ENCODE data around the gene SLC25A29. TPM values are rescaled to one million over a fixed set of nuclear protein-coding genes. Genes with fewer than 3 reads are reported as not detected.
A peak's percentile ranks its signal among the peaks of the same experiment; 100 is the strongest.

Gene SLC25A29
- total RNA-seq, 2 donors from 2014 or later: 29.2 to 37.9 TPM

- Mint-ChIP-seq H3K4me3 (no peak overlapping the region), H3K27me3 (no peaks in the 10 kb centered on the region), H3K36me3 (no peaks in the 10 kb centered on the region), H3K4me1 (ENCODE audit: low read depth in 2 of 2) (peaks cover 28 to 31% of the 10 kb centered on the region in 2 donors), H3K27ac (no peak overlapping the region), H3K9me3 (no peaks in the 10 kb centered on the region)
- DNase-seq (ENCODE audit: low spot score) (no peak), ATAC-seq (no peak)
Observed at GRCh38 chr14:100281286-100282082, 24.8 kb downstream of the SLC25A29 start.

DNA sequence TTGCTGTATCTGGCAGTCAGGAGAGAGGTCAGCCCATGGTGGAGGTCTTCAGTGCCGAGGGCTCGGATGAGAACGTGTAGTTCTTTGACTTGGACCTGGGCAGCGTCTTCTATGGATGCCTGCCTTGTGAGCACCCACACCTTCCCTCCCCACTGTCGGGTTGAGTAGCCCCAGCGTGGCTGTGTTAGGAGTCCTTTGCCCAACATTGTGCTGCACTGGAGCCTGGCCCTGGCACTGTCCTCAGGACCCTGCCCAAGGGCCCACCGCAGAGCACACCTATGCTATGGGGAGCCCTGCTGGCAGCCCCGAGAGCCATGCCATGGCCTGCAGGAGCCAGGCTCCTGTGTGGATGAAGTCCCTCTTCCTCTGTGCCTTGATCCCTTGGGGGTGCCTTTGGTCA is 26.7 kb downstream of the SLC25A29 start:
- DNase-seq (ENCODE audit: low spot score): no peak
- no peak for ATAC-seq
- no peak overlapping the region for H3K4me3 Mint-ChIP-seq
- H3K36me3 Mint-ChIP-seq: no peaks in the 10 kb centered on the region
- peaks cover 32 to 37% of the 10 kb centered on the region in 2 donors for H3K4me1 Mint-ChIP-seq (ENCODE audit: low read depth in 2 of 2)
- no peaks in the 10 kb centered on the region for H3K9me3 Mint-ChIP-seq
- H3K27ac Mint-ChIP-seq: peak overlapping the region in 1 of 2 donors; percentile 78
- no peaks in the 10 kb centered on the region for H3K27me3 Mint-ChIP-seq

DNA sequence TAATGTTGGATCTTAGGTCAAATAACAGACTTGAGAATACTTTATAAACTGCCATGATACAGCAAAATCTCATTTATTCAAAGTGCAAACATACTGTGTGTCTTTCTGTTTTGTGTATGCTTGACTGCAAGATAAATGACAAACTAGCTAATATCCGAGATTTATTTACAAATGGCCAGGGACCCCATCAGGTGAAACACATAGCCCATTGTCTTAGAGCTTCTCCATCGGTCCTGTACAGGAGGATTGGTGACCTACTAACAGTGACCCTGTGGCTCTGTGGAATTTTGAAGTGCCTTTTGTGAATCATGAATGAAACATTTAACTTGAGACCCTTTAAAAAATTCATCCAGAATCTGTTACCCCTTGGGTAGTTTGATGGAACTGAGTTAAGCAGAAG is 27.1 kb downstream of the SLC25A29 start:
- DNase-seq (ENCODE audit: low spot score): no peak
- no peaks in the 10 kb centered on the region for H3K9me3 Mint-ChIP-seq
- H3K27ac Mint-ChIP-seq: peak overlapping the region; percentile 58 to 69
- ATAC-seq: no peak
- peaks cover 33 to 37% of the 10 kb centered on the region in 2 donors for H3K4me1 Mint-ChIP-seq (ENCODE audit: low read depth in 2 of 2)
- no peaks in the 10 kb centered on the region for H3K36me3 Mint-ChIP-seq
- H3K4me3 Mint-ChIP-seq: no peak overlapping the region
- no peaks in the 10 kb centered on the region for H3K27me3 Mint-ChIP-seq

GRCh38 chr14:100278702-100279101 is 27.5 kb downstream of the SLC25A29 start:
- H3K27ac Mint-ChIP-seq: peak overlapping the region; percentile 58 to 69
- no peaks in the 10 kb centered on the region for H3K9me3 Mint-ChIP-seq
- H3K27me3 Mint-ChIP-seq: no peaks in the 10 kb centered on the region
- peaks cover 35 to 37% of the 10 kb centered on the region in 2 donors for H3K4me1 Mint-ChIP-seq (ENCODE audit: low read depth in 2 of 2)
- ATAC-seq: peak; percentile 70
- no peak for DNase-seq (ENCODE audit: low spot score)
- no peaks in the 10 kb centered on the region for H3K36me3 Mint-ChIP-seq
- no peak overlapping the region for H3K4me3 Mint-ChIP-seq

DNA sequence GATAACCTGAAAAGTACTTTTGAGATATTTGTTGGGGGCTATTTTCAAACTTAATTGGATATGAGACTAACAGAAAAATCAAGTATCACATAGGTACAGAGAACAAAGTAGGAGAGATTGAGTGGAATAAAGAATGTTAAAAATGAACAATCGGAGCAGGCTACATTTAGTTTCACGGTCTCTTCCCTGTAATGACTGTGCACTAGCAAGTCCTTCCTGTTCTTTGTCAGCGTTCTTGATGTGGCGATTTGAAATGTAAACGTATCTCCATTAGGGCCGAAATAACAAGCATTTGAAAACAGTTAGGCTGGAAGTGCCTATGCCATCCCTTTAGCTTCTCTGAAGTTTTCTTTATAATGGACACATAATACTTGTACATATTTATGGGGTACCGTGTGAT is 31.0 kb downstream of the SLC25A29 start:
- ATAC-seq: peak in 1 of 2 donors; percentile 78

DNA sequence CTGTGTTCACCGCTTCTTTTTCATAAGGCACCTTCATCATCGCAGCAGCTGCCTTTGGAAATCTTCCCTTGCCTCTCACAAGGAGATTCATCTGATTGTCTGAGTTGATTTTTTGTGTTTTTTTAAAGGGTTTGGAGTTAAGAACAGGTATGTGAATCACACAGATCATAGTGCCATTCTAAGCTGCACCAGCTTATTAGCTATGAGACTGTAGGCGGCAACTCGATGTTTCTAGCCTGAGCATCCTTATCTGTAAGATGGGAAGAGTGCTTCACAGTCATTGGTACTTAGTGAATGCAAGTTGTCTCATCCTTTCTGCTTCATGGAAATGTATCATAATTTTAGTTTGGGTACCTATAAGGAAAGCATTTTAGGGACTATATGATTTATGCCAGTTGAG is 32.0 kb downstream of the SLC25A29 start:
- H3K27me3 Mint-ChIP-seq: no peaks in the 10 kb centered on the region

More for the DNA sequence above, 31.0 kb downstream of the SLC25A29 start:
- no peak for DNase-seq (ENCODE audit: low spot score)
- Mint-ChIP-seq H3K36me3 (no peaks in the 10 kb centered on the region), H3K4me3 (peak overlapping the region; percentile 11), H3K27me3 (no peaks in the 10 kb centered on the region), H3K4me1 (ENCODE audit: low read depth in 2 of 2) (peaks cover 28 to 37% of the 10 kb centered on the region in 2 donors), H3K9me3 (no peaks in the 10 kb centered on the region), H3K27ac (peak overlapping the region; percentile 28 to 77)

DNA sequence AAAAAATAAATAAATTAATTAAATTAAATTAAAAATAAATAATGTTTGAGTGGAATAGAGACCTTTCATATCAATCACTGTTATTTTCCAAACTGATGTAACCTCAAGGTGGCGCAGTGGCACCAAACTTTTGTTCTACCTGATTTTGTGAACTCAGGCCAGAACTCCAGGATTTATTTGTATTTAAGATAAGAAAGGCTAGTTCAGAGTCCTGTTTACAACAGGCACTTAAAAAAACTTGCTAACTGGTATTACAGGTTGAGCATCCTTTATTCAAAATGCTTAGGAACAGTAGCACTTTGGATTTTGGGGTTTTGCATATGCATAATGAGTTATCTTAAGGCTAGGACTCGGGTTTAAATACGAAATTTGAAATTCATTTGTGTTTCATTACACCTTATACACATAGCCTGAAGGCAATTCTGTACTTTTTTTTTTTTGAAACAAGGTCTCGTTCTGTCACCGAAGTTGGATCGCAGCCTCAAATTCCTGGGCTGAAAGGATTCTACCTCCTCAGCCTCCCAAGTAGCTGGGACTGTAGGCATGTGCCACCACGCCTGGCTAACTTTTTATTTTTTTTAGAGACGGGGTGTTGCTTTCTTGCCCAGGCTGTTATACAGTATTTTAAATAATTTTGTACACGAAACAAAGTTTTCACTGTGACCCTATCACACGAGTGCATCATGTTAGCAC is 34.9 kb downstream of the SLC25A29 start:
- peaks cover 33 to 35% of the 10 kb centered on the region in 2 donors for H3K4me1 Mint-ChIP-seq (ENCODE audit: low read depth in 2 of 2)
- no peaks in the 10 kb centered on the region for H3K9me3 Mint-ChIP-seq
- no peaks in the 10 kb centered on the region for H3K27me3 Mint-ChIP-seq
- H3K4me3 Mint-ChIP-seq: no peak overlapping the region
- no peak for DNase-seq (ENCODE audit: low spot score)
- ATAC-seq: no peak
- H3K27ac Mint-ChIP-seq: no peak overlapping the region
- H3K36me3 Mint-ChIP-seq: no peaks in the 10 kb centered on the region

More for the DNA sequence above, 32.0 kb downstream of the SLC25A29 start:
- DNase-seq (ENCODE audit: low spot score): no peak
- H3K4me3 Mint-ChIP-seq: no peak overlapping the region
- no peak for ATAC-seq
- H3K27ac Mint-ChIP-seq: peak overlapping the region in 1 of 2 donors; percentile 77
- H3K4me1 Mint-ChIP-seq (ENCODE audit: low read depth in 2 of 2): peaks cover 25 to 32% of the 10 kb centered on the region in 2 donors
- no peaks in the 10 kb centered on the region for H3K36me3 Mint-ChIP-seq
- H3K9me3 Mint-ChIP-seq: no peaks in the 10 kb centered on the region

DNA sequence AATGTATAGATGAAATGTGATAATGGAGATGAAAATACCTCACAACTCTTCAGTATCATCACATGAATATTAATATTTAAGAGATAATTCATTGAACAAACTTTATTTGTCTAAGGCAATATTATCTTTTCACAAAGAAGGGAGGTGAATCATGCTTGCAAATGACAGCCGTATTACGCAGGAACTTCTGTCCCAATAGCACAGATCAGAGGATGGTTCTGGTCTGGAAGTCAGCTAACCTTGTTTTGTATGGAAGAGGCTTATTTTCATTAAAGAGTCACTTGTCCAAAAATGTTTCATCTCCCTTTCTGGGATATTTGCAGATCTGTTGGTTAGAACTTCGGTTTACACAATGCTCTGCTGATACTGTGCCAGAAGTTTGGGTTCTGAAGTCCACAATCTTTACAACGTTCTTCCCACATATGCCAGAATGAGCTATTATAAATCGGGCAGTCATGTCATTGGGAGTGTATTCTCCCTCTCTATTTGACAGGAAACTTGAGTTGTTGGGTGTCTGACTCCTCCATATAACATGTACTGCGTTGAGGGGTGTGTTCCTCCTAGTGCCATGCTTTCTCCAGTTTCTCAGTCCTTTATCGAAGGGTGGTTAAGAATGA is 37.5 kb downstream of the SLC25A29 start:
- Mint-ChIP-seq H3K36me3 (peaks cover 6% of the 10 kb centered on the region), H3K4me3 (no peak overlapping the region), H3K9me3 (no peaks in the 10 kb centered on the region), H3K27me3 (no peaks in the 10 kb centered on the region), H3K4me1 (ENCODE audit: low read depth in 2 of 2) (peaks cover 33 to 40% of the 10 kb centered on the region in 2 donors), H3K27ac (peak overlapping the region in 1 of 2 donors; percentile 47)
- ATAC-seq (no peak), DNase-seq (ENCODE audit: low spot score) (no peak)

DNA sequence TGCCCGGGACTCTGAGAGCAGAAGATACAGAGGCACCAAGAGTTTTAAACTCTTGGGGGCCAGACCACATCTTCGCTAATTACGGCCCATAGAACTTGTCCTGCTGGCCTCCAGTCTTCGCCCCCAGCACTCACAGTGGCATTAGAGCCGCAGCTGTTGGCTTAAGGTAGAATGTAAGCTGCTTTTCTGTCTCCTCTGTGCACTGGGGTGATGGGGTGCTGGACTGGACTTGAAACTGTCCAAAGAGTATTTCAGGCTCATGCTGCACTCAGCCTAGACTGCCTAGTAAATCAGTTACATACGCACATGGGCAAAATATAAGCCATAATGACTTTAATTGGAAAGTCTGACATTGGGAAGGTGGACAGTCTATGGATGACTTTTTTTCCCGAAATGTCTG is 38.3 kb downstream of the SLC25A29 start:
- Mint-ChIP-seq H3K9me3 (no peaks in the 10 kb centered on the region), H3K27me3 (no peaks in the 10 kb centered on the region), H3K27ac (no peak overlapping the region), H3K4me3 (no peak overlapping the region), H3K4me1 (ENCODE audit: low read depth in 2 of 2) (peaks cover 33 to 42% of the 10 kb centered on the region in 2 donors), H3K36me3 (peaks cover 6% of the 10 kb centered on the region)
- DNase-seq (ENCODE audit: low spot score) (no peak), ATAC-seq (no peak)

- H3K36me3 Mint-ChIP-seq: peaks cover 6% of the 10 kb centered on the region
- H3K4me1 Mint-ChIP-seq (ENCODE audit: low read depth in 2 of 2): peaks cover 58 to 61% of the 10 kb centered on the region in 2 donors
- H3K27me3 Mint-ChIP-seq: no peaks in the 10 kb centered on the region
- ATAC-seq: no peak
- no peak for DNase-seq (ENCODE audit: low spot score)
- H3K27ac Mint-ChIP-seq: peak overlapping the region in 1 of 2 donors; percentile 29
- no peaks in the 10 kb centered on the region for H3K9me3 Mint-ChIP-seq
- H3K4me3 Mint-ChIP-seq: no peak overlapping the region
Observed at GRCh38 chr14:100263141-100263540, 43.1 kb downstream of the SLC25A29 start.

DNA sequence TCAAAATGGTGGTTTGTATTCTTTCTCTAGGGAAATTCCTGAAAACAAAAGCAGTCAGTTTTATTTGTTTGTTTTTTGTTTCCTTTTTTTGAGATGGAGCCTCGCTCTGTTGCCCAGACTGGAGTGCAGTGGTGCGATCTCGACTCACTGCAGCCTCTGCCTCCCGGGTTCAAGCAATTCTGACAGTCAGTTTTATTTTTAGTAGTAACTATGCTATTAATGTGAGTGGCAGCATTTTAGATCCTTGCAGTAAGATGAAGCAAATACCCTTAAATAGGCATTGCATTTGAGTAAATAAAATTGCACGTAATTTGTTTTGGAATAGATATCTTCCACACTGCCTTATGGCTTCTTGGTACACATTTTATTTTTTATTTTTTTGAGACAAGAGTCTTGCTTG is 43.7 kb downstream of the SLC25A29 start:
- Mint-ChIP-seq H3K36me3 (peaks cover 6% of the 10 kb centered on the region), H3K9me3 (no peaks in the 10 kb centered on the region), H3K4me3 (no peak overlapping the region), H3K27me3 (no peaks in the 10 kb centered on the region), H3K4me1 (ENCODE audit: low read depth in 2 of 2) (peaks cover 61 to 64% of the 10 kb centered on the region in 2 donors), H3K27ac (peak overlapping the region; percentile 29 to 61)
- no peak for ATAC-seq
- no peak for DNase-seq (ENCODE audit: low spot score)

- peaks cover 64 to 69% of the 10 kb centered on the region in 2 donors for H3K4me1 Mint-ChIP-seq (ENCODE audit: low read depth in 2 of 2)
- H3K4me3 Mint-ChIP-seq: peak overlapping the region; percentile 40
- no peaks in the 10 kb centered on the region for H3K9me3 Mint-ChIP-seq
- peaks cover 6% of the 10 kb centered on the region for H3K36me3 Mint-ChIP-seq
- H3K27ac Mint-ChIP-seq: peak overlapping the region; percentile 61
- DNase-seq (ENCODE audit: low spot score) (peak; percentile 62), ATAC-seq (peak; percentile 77 to 92)
- no peaks in the 10 kb centered on the region for H3K27me3 Mint-ChIP-seq
Observed at GRCh38 chr14:100261621-100262020, 44.6 kb downstream of the SLC25A29 start.

GRCh38 chr14:100256339-100256895 is 49.8 kb downstream of the SLC25A29 start:
- Mint-ChIP-seq H3K4me3 (peak overlapping the region; percentile 12), H3K36me3 (no peaks in the 10 kb centered on the region), H3K27me3 (no peaks in the 10 kb centered on the region), H3K9me3 (no peaks in the 10 kb centered on the region), H3K4me1 (ENCODE audit: low read depth in 2 of 2) (peaks cover 61 to 73% of the 10 kb centered on the region in 2 donors), H3K27ac (no peak overlapping the region)
- ATAC-seq: no peak
- DNase-seq (ENCODE audit: low spot score): no peak

Data from natural killer cell treated with Interleukin-12 subunit alpha and Interleukin-12 subunit beta and Interleukin-15 and Interleukin-18, amount 100 ng/mL, for 72 hours (primary cell).